Endothelial cell (in vitro differentiated cells): ENCODE data around the gene C1orf56. TPM values are rescaled to one million over a fixed set of nuclear protein-coding genes. Genes with fewer than 3 reads are reported as not detected.
A peak's percentile ranks its signal among the peaks of the same experiment; 100 is the strongest.

Experiments used
- DNase-seq: peaks from one replicate; pipeline ENCODE4 v3.0.0; 2021; ENCODE audit warnings: low spot score
- H3K27ac Mint-ChIP-seq: one replicate; pipeline ENCODE4 v1.8.0; 2021; ENCODE audit warnings: mixed read lengths, inconsistent platforms; ENCODE audit not compliant: unreplicated experiment
- H3K27me3 Mint-ChIP-seq: one replicate; pipeline ENCODE4 v1.8.0; 2021; ENCODE audit warnings: mild to moderate bottlenecking, moderate library complexity, mixed read lengths, inconsistent platforms; ENCODE audit not compliant: unreplicated experiment
- H3K36me3 Mint-ChIP-seq: one replicate; pipeline ENCODE4 v1.8.0; 2021; ENCODE audit warnings: mild to moderate bottlenecking, low read depth, mixed read lengths, inconsistent platforms; ENCODE audit not compliant: unreplicated experiment
- H3K4me1 Mint-ChIP-seq: one replicate; pipeline ENCODE4 v1.8.0; 2021; ENCODE audit warnings: mild to moderate bottlenecking, mixed read lengths, inconsistent platforms; ENCODE audit not compliant: unreplicated experiment
- H3K4me3 Mint-ChIP-seq: one replicate; pipeline ENCODE4 v1.8.0; 2021; ENCODE audit warnings: mild to moderate bottlenecking, mixed read lengths, inconsistent platforms; ENCODE audit not compliant: unreplicated experiment
- H3K9me3 Mint-ChIP-seq: one replicate; pipeline ENCODE4 v1.8.0; 2021; ENCODE audit warnings: mixed read lengths, inconsistent platforms; ENCODE audit not compliant: unreplicated experiment
- total RNA-seq: library from RNA; stranded (reverse); fragmentation: NEBNext Ultra II Directional; extraction: Animal tissue kit (Norgen Biotek cat#: 25700); gene quantifications from one replicate; pipeline ENCODE4 v1.2.1, GENCODE V29; 2021; ENCODE audit not compliant: unreplicated experiment
- TF ChIP-seq, protein P1 (sequence below): fragments of 200-600 bp; sonication (generic); IDR thresholded peaks from one replicate; pipeline ENCODE4 v1.5.0; 2021; ENCODE audit warnings: antibody characterized with exemption; ENCODE audit not compliant: unreplicated experiment

Gene C1orf56
- total RNA-seq, 1 donor from 2014 or later = 1.0 TPM

DNA sequence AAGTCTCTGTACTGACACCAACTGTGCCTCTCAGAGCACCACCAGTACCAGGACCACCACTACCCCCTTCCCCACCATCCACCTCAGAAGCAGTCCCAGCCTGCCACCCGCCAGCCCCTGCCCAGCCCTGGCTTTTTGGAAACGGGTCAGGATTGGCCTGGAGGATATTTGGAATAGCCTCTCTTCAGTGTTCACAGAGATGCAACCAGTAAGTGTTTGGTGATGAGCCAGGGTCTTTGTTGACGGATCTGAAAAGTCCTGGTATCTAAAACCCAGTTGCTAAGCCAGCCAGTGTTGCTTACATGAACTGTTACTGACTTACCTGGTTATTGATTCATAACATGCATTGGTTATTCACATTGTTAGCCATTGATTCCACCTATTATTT, 1.1 kb downstream of the C1orf56 start:
- no peaks in the 10 kb centered on the region for H3K9me3 Mint-ChIP-seq
- no peaks in the 10 kb centered on the region for H3K4me1 Mint-ChIP-seq
- H3K27ac Mint-ChIP-seq = no peak overlapping the region
- TF ChIP-seq, protein P1, sequence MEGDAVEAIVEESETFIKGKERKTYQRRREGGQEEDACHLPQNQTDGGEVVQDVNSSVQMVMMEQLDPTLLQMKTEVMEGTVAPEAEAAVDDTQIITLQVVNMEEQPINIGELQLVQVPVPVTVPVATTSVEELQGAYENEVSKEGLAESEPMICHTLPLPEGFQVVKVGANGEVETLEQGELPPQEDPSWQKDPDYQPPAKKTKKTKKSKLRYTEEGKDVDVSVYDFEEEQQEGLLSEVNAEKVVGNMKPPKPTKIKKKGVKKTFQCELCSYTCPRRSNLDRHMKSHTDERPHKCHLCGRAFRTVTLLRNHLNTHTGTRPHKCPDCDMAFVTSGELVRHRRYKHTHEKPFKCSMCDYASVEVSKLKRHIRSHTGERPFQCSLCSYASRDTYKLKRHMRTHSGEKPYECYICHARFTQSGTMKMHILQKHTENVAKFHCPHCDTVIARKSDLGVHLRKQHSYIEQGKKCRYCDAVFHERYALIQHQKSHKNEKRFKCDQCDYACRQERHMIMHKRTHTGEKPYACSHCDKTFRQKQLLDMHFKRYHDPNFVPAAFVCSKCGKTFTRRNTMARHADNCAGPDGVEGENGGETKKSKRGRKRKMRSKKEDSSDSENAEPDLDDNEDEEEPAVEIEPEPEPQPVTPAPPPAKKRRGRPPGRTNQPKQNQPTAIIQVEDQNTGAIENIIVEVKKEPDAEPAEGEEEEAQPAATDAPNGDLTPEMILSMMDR = no peak
- DNase-seq = no peak
- peaks cover 4% of the 10 kb centered on the region for H3K27me3 Mint-ChIP-seq
- peak overlapping the region; percentile 93 for H3K4me3 Mint-ChIP-seq
- peaks cover 8% of the 10 kb centered on the region for H3K36me3 Mint-ChIP-seq

DNA sequence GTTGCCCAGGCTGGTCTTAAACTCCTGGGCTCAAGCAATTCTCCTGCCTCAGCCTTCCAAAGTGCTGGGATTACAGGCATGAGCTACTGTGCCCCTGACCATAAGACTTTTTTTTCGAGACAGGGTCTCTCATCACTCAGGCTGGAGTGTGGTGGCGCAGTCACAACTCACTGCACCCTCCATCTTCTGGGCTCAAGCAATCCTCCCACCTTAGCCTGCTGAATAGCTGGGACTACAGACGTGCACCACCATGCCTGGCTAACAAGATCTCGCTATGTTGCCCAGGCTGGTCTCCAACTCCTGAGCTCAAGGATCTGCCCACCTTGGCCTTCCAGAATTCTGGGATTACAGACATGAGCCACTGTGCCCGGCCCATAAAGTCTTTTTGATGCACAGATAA, 1.9 kb downstream of the C1orf56 start:
- peaks cover 13% of the 10 kb centered on the region for H3K36me3 Mint-ChIP-seq
- no peaks in the 10 kb centered on the region for H3K4me1 Mint-ChIP-seq
- peak overlapping the region; percentile 42 for H3K27ac Mint-ChIP-seq
- H3K9me3 Mint-ChIP-seq = no peaks in the 10 kb centered on the region
- H3K4me3 Mint-ChIP-seq = no peak overlapping the region
- H3K27me3 Mint-ChIP-seq = peaks cover 4% of the 10 kb centered on the region
- DNase-seq = no peak
- TF ChIP-seq, protein P1 = no peak

DNA sequence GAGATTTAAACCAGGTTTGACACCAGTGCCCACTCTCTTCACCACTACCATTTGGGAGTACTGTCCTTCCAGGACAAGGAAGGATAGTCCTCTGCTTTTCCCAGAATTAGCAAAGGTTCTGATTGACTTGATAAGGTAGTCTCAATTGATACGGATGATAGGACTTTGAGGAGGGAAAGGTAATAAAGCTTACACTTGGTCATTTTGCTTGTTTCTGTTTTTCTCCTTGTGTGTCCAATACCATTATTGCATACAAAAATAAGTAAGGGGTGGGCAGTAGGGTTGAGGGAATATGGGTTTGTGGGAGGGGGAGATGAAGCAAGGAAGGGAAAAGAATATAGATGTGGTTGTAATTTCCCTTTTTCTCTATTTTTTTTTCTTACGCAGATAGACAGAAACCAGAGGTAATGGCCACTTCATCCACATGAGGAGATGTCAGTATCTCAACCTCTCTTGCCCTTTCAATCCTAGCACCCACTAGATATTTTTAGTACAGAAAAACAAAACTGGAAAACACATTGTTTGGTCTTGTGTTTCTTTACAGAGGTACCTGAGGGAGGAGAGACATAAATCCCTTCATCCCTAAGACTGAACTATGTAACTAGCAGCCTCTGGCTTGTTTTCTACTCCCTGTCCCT, 2.6 kb downstream of the C1orf56 start:
- peaks cover 20% of the 10 kb centered on the region for H3K36me3 Mint-ChIP-seq
- no peaks in the 10 kb centered on the region for H3K9me3 Mint-ChIP-seq
- TF ChIP-seq, protein P1 = no peak
- peaks cover 2% of the 10 kb centered on the region for H3K27me3 Mint-ChIP-seq
- peak overlapping the region; percentile 64 for H3K27ac Mint-ChIP-seq
- H3K4me1 Mint-ChIP-seq = peaks cover 4% of the 10 kb centered on the region
- no peak for DNase-seq
- no peak overlapping the region for H3K4me3 Mint-ChIP-seq

DNA sequence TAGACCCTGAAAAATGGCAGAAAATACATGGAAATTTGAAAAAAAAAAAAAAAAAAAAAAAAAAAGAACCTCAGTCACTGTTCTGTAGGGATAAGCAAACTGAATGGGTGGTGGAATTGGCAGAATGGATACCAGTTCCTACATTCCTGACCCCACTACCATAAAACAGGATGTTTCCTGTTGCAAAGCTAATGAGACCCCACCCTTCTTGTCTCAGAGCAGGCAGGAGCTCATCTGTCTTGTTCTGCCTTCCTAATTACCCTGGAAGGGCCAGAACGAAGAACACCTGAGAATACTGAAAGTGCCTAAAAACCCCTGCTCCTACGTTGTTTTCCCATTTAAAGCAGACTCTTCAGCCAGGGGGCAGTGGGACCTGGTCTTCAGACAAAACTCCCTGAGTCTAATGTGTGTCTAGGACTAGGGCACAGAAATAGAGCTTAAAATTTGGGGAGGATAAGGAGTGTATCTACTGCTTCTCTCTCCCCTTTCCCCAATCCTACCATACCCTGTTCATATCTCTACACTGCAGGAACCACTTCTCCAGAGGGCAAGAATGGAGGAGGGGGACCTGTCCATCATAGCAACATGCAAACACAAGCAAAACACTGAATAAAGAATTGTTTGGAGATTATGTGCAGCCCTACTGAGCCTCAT, 3.9 kb downstream of the C1orf56 start:
- Mint-ChIP-seq H3K27ac (peak overlapping the region; percentile 58), H3K9me3 (no peaks in the 10 kb centered on the region), H3K4me1 (peaks cover 17% of the 10 kb centered on the region), H3K36me3 (peaks cover 24% of the 10 kb centered on the region), H3K4me3 (peak overlapping the region; percentile 11), H3K27me3 (peaks cover 2% of the 10 kb centered on the region)
- TF ChIP-seq, protein P1 = no peak
- DNase-seq = no peak

GRCh38 chr1:151054971-151055547, 7.5 kb downstream of the C1orf56 start:
- H3K27me3 Mint-ChIP-seq = peaks cover 8% of the 10 kb centered on the region
- H3K9me3 Mint-ChIP-seq = no peaks in the 10 kb centered on the region
- peak overlapping the region; percentile 28 for H3K4me3 Mint-ChIP-seq
- TF ChIP-seq, protein P1 = no peak
- H3K36me3 Mint-ChIP-seq = peaks cover 43% of the 10 kb centered on the region
- no peak for DNase-seq
- H3K4me1 Mint-ChIP-seq = peaks cover 39% of the 10 kb centered on the region
- peak overlapping the region; percentile 70 for H3K27ac Mint-ChIP-seq
